ENCODE data around the gene POU3F1.

The POU3F1 gene

DNA sequence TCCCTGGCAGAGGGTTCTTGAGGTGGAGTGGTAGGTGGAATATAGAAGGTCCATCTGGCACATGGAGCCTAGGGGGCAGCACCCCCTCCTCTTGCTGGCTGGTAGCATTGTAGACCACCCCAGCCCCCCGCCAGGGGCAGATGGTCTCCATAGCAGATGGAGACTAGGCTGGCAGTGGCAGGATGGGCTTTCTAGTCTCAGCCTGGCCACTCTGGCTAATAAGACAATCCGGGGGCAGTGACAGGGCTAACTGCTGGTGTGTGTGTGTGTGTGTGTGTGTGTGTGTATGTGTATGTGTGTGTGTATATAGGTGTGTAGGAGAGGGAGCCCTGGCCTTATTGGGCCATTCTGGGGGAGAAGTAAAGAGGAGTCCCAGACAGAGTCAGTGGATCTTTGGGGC, 17.9 kb downstream of the POU3F1 start:
- H3K27me3 Mint-ChIP-seq = no peaks in the 10 kb centered on the region
- H3K27ac Mint-ChIP-seq = peak overlapping the region in 1 of 2 donors; percentile 42
- ATAC-seq (peak; percentile 1), DNase-seq (no peak)
- H3K9me3 Mint-ChIP-seq = no peaks in the 10 kb centered on the region
- H3K4me1 Mint-ChIP-seq = peaks cover 66% of the 10 kb centered on the region
- H3K4me3 Mint-ChIP-seq = peak overlapping the region; percentile 33 to 75

DNA sequence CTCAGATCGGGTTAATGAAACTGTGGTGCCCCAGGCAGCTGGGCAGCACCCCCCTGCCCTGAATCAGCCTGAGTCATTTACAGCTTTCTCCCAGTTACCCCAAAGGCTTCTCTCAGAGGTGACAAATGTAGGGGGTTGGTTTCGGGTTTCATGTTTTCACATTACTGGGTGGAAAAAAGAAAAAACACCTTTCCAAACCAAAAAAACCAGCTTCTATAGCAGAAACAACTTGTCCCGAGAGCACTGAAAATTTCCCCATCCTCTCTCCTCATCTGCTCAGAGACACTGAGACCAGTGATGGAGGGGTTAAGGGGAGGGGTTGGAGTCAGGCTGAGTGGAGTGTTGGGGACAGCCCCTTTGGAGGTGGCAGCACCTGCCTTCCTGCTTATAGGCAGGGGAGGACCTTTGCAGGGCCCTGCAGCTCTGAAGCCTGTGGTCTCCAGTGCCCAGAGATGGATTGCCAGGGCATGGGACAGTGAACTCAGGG, 18.4 kb downstream of the POU3F1 start:
- DNase-seq = peak; percentile 80 to 91
- peak overlapping the region in 1 of 2 donors; percentile 42 for H3K27ac Mint-ChIP-seq
- no peaks in the 10 kb centered on the region for H3K9me3 Mint-ChIP-seq
- H3K27me3 Mint-ChIP-seq = no peaks in the 10 kb centered on the region
- peak; percentile 94 for ATAC-seq
- H3K4me1 Mint-ChIP-seq = peaks cover 66% of the 10 kb centered on the region
- peak overlapping the region; percentile 33 to 75 for H3K4me3 Mint-ChIP-seq

DNA sequence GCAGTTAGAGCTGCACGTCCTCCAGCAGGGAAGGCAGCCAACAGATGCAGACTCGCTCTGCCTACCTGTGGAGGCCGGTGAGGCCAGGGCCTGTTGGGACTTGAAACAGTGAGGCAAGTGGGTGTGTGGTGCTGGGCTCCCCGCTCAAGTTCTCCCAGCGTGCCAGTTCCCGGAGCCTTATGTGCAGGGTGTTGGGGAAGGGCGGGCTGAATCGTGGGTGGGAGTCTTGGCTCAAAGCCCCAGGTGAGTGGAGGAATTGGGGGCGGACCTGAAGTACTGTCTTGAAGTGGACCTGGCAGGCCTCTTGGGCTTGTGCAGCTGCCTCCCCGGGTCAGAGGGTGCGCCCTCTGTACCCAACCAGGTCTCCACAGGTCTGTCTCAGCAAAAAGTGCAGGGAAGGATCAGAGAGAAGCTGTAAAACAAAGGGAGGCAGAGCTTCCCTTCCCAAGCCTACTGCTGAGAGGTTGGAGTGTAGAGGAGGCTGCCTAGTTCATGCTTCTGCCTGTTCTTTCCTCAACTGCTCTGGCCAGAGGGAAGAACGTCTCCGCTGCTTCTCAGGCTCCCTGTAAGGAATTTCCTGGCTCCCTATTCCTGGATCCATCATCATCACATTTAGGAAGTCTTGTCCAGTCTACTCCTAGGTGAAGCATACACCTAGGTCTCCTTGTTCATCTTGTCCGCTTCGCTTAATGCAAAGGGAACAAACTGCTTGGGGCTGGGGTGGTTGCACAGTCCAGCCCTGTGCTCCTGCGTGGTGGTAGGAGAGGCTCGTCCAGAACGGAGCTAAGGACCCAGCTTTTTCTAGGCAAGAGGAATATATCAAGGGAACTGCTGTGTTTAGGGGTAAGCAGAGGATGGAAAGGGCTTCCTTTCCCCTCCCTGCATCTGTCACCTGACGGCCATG, 19.1 kb downstream of the POU3F1 start:
- no peaks in the 10 kb centered on the region for H3K27me3 Mint-ChIP-seq
- H3K4me1 Mint-ChIP-seq = peaks cover 66% of the 10 kb centered on the region
- H3K9me3 Mint-ChIP-seq = no peaks in the 10 kb centered on the region
- ATAC-seq = no peak
- peak overlapping the region; percentile 13 to 33 for H3K4me3 Mint-ChIP-seq
- DNase-seq = no peak
- H3K27ac Mint-ChIP-seq = peak overlapping the region in 1 of 2 donors; percentile 25

DNA sequence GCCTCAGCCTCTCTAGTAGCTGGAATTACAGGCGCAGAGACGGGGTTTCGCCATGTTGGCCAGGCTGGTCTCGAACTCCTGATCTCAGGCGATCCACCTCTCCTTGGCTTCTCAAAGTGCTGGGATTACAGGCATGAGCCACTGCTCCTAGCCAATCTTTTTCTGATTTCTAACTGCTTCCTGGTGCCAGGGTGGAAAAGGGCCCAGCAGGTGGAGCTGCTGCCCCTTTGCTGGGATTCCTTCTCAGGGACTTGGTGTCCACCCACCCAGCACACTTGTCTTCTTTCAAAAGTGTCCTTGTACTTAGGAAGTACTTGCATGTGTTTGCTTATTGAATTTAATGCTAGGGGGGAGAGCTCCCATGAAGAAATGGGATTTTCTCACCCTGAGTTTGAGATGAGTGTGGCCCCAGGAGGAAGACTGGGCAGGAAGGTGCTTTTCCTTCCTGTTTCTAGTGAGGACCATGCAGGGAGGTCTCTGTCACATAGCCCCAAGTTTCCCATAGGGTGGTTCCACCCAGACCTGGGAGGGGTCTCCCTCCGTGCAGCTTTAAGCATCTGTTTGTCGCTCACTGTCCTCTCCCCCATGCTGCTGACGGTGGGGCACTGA, 19.9 kb downstream of the POU3F1 start:
- Mint-ChIP-seq H3K27ac (no peak overlapping the region), H3K27me3 (no peaks in the 10 kb centered on the region), H3K9me3 (no peaks in the 10 kb centered on the region), H3K4me3 (no peak overlapping the region), H3K4me1 (peaks cover 63% of the 10 kb centered on the region)
- ATAC-seq = no peak
- DNase-seq = peak in 1 of 2 donors; percentile 60

DNA sequence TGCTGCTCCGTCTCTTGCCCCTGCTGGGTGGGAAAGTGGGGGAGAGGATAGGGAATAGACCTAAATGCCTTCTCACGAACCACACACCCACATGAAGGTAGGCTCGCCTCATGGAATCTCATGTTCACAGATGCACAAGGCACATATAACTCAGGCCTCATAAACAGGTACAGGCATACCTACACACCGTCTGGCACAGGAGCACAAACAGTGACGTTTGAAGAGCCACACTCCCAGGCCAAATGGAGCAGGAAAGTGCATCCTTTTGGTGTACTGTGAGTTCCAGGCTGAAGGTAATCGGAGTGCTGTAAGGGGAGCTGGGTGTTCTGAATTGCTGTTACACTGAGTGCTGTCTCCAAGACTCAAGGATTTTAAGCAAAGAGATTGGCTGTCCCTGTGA, 20.9 kb downstream of the POU3F1 start:
- peaks cover 52% of the 10 kb centered on the region for H3K4me1 Mint-ChIP-seq
- no peak for ATAC-seq
- no peak overlapping the region for H3K27ac Mint-ChIP-seq
- H3K27me3 Mint-ChIP-seq = no peaks in the 10 kb centered on the region
- DNase-seq = no peak
- no peaks in the 10 kb centered on the region for H3K9me3 Mint-ChIP-seq
- H3K4me3 Mint-ChIP-seq = no peak overlapping the region

DNA sequence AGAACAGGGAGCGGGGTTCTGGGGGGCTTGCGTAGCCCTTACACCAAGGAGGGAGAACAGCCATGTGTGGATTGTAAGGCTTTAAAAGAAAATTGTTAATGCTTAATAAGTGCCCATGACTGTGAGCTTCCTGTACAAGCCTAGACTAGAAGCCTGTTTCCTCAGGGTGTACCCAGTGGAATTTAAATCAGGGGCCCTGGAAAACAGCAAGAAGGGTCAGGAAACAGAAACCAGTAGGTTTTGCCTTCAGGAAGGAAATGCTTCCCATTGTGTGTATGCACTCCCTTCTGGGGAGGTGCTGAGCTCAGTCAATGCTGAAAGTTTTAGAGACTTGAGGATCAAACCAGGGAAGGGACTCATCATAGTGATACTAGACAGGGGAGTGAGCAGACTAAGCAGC, 21.4 kb downstream of the POU3F1 start:
- H3K4me3 Mint-ChIP-seq = no peak overlapping the region
- no peak overlapping the region for H3K27ac Mint-ChIP-seq
- DNase-seq (no peak), ATAC-seq (no peak)
- peaks cover 48% of the 10 kb centered on the region for H3K4me1 Mint-ChIP-seq
- no peaks in the 10 kb centered on the region for H3K27me3 Mint-ChIP-seq
- no peaks in the 10 kb centered on the region for H3K9me3 Mint-ChIP-seq

DNA sequence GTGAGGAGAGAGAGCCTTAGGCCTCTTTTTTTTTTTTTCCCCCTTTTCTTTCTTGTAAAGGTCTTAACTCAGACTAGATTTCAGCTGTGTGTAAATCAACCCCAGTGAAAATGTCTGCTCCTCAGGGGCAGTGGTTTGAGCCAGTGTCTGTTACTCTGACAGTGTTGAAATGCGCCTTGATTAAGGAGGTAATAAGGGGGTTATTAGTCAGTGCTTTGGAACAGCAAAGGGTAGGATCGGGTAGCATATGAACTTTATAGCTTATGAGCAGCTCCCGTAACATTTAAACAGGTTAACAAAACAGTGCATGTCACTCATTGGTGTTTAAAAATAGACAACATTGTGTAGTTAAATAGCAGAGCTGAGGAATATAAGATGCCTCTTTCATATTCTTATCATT, 23.8 kb downstream of the POU3F1 start:
- no peak for DNase-seq
- Mint-ChIP-seq H3K4me1 (peaks cover 31% of the 10 kb centered on the region), H3K27me3 (no peaks in the 10 kb centered on the region), H3K27ac (no peak overlapping the region), H3K4me3 (no peak overlapping the region), H3K9me3 (no peaks in the 10 kb centered on the region)
- ATAC-seq = no peak

DNA sequence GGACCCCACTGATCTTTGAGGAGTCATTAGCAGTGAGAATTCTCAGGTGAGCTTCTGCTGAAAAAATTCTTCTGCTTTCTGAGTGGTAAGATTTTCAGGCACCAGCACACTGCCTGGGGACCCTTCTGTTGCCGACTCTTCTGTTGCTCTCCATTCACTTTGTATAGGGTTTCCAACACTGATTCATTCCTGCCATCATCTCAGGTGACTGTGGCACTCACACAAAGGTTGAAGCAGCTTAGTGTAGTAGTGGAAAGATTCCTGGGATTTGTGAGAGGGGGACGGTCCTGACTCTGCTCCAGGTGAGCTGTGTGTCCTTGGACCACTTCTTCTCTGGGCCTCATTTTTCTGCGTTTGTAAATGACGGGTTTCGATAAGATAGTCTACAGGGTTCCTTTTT, 24.6 kb downstream of the POU3F1 start:
- DNase-seq (no peak), ATAC-seq (no peak)
- no peak overlapping the region for H3K4me3 Mint-ChIP-seq
- H3K4me1 Mint-ChIP-seq = peaks cover 23% of the 10 kb centered on the region
- no peaks in the 10 kb centered on the region for H3K9me3 Mint-ChIP-seq
- no peaks in the 10 kb centered on the region for H3K27me3 Mint-ChIP-seq
- H3K27ac Mint-ChIP-seq = no peak overlapping the region

DNA sequence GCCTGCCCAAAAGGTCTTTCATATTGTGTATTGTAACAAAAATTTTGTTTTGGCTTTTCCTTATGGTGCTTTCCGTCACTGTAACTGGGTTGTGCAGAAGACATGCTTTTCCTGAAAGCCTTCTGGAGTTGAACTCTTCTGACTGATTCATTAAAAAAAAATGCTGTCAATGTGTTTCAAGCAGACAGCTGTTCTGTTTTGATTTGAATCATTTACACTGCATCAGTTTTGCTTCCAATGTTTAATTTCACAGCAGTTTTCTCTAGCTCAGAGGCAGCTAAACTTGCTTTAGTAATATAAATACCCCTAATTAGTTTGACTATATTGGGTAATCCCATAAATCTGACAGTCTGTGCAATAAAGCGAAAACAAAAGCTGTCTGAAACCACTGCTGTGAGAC, 26.2 kb downstream of the POU3F1 start:
- ATAC-seq = no peak
- no peak for DNase-seq
- H3K4me3 Mint-ChIP-seq = no peak overlapping the region
- peaks cover 12% of the 10 kb centered on the region for H3K4me1 Mint-ChIP-seq
- H3K27ac Mint-ChIP-seq = no peak overlapping the region
- no peaks in the 10 kb centered on the region for H3K9me3 Mint-ChIP-seq
- no peaks in the 10 kb centered on the region for H3K27me3 Mint-ChIP-seq

DNA sequence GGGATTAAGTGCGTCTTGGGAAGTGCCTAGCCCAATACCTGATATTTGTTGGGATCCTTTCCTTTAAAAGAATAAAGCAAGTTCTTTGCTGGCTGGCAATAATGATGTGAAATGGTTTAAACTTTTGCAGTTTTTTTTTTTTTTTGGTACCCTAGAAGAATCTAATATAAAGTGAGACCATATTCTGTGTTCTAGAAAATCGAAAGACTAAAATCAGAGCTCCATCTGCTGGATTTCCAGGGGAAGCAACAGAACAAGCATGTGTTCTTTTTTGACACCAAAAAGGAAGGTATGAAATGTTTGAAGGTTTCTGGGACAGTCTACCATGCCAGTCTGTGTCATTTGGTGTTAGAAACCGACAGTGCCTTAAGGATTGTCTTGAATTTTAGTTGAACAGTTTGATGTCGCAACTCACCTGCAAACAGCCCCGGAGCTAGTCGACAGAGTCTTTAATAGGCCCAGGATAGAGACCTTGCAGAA, 27.7 kb downstream of the POU3F1 start:
- H3K4me1 Mint-ChIP-seq = peaks cover 25% of the 10 kb centered on the region
- no peak overlapping the region for H3K4me3 Mint-ChIP-seq
- no peaks in the 10 kb centered on the region for H3K9me3 Mint-ChIP-seq
- DNase-seq (no peak), ATAC-seq (peak; percentile 58)
- H3K27ac Mint-ChIP-seq = peak overlapping the region in 1 of 2 donors; percentile 40
- no peaks in the 10 kb centered on the region for H3K27me3 Mint-ChIP-seq

DNA sequence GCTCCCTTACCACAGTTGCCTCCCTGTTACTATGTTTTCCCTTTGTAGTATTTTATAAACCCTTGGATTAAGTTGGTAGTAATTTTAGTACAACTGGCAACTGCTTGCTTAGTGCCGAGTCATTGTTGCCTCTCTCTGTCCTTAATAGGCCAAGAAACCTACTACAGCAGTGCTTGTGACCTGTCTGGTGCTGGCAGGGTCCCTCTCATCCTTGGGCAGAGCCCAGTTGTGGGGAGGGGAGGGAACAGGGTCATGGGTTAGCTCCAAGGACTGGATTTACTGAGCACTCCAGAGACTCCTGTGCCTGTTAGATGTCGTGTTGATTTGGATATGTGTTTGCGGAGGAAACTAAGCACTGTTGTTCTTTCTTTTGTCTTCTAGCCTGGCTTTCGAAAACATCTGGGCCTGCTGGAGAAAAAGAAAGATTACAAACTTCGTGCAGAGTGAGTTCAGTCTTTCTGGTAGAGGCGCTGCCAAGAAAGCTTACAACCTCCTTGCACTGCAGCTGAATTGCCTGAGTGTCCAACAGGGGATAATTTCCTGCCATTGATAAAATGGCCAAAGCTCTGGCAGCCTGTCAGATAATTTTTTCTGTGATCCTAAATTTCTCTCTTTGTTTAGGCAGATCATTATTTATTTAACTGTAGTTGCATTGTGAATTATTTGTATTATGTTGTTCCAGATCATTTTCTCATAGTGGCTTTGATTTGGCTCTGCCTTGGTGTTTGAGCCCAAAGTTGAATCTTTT, 30.4 kb downstream of the POU3F1 start:
- DNase-seq (no peak), ATAC-seq (no peak)
- no peak overlapping the region for H3K4me3 Mint-ChIP-seq
- peaks cover 50% of the 10 kb centered on the region for H3K4me1 Mint-ChIP-seq
- H3K27me3 Mint-ChIP-seq = no peaks in the 10 kb centered on the region
- H3K27ac Mint-ChIP-seq = no peak overlapping the region
- H3K9me3 Mint-ChIP-seq = no peaks in the 10 kb centered on the region

DNA sequence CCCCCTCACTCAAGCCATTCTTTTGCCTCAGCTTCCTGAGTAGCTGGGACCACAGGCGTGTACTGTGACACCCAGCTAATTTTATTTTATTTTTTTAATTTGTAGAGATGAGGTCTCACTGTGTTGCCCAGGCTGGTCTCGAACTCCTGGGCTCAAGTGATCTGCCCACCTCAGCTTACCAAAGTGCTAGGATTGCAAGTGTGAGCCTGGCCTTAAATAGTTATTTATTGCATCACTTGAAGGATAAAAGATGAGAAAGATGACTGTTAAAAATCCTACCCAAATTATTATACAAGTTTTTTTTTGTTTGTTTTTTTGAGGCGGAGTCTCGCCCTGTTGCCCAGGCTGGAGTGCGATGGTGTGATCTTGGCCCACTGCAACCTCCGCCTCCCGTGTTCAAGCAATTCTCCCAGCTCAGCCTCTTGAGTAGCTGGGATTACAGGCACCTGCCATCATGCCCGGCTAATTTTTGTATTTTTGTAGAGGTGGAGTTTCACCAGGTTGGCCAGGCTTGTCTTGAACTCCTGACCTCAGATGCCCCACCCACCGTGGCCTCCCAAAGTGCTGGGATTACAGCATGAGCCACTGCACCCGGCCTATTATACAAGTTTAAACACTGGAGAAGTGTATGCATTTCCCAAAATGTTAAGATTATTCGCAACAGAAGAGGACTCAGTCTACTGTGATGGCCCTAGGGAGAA, 31.7 kb downstream of the POU3F1 start:
- Mint-ChIP-seq H3K4me1 (peaks cover 63% of the 10 kb centered on the region), H3K4me3 (no peak overlapping the region), H3K9me3 (no peaks in the 10 kb centered on the region), H3K27me3 (no peaks in the 10 kb centered on the region), H3K27ac (peak overlapping the region in 1 of 2 donors; percentile 49)
- no peak for DNase-seq
- no peak for ATAC-seq

DNA sequence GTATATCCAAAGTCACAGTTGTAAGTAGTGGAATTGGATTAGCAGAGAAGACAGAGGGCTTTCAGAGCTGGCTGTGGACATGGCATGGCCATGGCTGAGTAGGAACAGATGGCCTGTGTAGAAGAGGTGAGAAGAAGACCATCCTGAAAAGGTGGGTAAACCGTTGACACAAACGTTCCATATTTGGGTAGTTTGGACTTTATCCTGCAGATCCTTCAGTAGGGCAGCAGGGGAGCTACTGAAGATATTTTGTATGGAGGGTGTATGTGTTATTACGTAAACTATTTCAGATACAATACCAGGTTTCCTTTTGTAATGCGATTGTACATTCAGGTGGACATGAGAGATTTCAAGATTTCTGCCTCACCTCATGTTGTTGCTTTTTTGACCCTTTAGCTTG, 32.4 kb downstream of the POU3F1 start:
- H3K4me3 Mint-ChIP-seq = peak overlapping the region; percentile 96 to 99
- H3K27me3 Mint-ChIP-seq = no peaks in the 10 kb centered on the region
- peak overlapping the region in 1 of 2 donors; percentile 58 for H3K27ac Mint-ChIP-seq
- peaks cover 69% of the 10 kb centered on the region for H3K4me1 Mint-ChIP-seq
- H3K9me3 Mint-ChIP-seq = no peaks in the 10 kb centered on the region
- no peak for ATAC-seq
- DNase-seq = no peak

DNA sequence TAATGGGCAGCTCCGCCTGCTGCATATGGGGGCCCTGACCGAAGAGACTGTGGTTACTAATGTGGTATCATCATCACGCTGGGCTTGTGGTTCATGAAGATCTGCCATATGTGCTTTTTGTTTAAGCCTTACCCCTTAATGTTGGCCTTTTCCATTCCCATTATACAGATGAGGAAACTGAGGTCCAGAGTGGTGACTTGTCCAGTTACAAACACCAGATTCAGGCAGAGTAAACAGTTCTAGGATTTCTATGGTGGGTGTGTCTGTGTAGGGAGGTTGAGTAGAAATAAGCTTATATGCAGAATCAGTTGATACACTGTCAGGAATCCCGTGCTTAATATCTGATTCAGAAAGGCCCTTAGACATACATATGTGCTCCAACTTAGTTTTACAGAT, 33.4 kb downstream of the POU3F1 start:
- no peak for DNase-seq
- H3K9me3 Mint-ChIP-seq = no peaks in the 10 kb centered on the region
- H3K27me3 Mint-ChIP-seq = no peaks in the 10 kb centered on the region
- H3K27ac Mint-ChIP-seq = peak overlapping the region; percentile 98 to 99
- no peak for ATAC-seq
- peak overlapping the region; percentile 96 to 99 for H3K4me3 Mint-ChIP-seq
- H3K4me1 Mint-ChIP-seq = peaks cover 72% of the 10 kb centered on the region
